ENCODE measurements around the gene PPM1E.
"Not testable (repeated sequence)": the region's sequence is repeated elsewhere in the genome, so short reads cannot be mapped to it uniquely, and the experiment has no call there.

Gene PPM1E

GRCh38 chr17:58756246-58757161 lies 850 bp downstream of the PPM1E start:
- Mint-ChIP-seq H3K36me3 (ENCODE audit: low read depth) (peaks cover 4% of the 10 kb centered on the region), H3K4me3 (peak overlapping the region; percentile 93), H3K27me3 (ENCODE audit: low read depth) (peaks cover 76% of the 10 kb centered on the region), H3K27ac (peak overlapping the region; percentile 16), H3K9me3 (no peaks in the 10 kb centered on the region), H3K4me1 (ENCODE audit: low read depth) (peaks cover 10% of the 10 kb centered on the region)

DNA sequence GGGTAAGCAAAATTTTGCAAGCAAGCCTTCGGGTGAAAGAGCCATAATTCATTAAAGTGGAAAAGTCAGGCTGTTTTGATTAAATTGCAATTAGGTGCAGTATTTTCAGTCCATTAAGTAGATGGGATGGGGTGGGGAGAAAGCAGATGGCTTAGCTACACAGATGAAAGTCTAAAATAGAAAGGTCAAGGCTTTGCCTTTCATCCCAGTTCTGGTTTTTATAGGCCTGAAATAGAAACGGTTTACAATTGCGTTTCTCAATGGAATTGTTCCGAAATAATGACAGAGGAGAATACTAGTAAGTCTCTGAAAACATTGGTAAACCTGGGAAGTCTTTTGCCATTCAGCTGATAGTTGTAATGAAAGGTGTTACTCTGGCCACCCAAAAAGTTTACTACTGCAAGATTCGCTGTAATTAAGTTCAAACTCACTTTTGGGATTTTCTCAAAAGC lies 1.5 kb downstream of the PPM1E start:
- peaks cover 77% of the 10 kb centered on the region for H3K27me3 Mint-ChIP-seq (ENCODE audit: low read depth)
- peak overlapping the region; percentile 93 for H3K4me3 Mint-ChIP-seq
- peaks cover 4% of the 10 kb centered on the region for H3K36me3 Mint-ChIP-seq (ENCODE audit: low read depth)
- H3K9me3 Mint-ChIP-seq = no peaks in the 10 kb centered on the region
- peaks cover 10% of the 10 kb centered on the region for H3K4me1 Mint-ChIP-seq (ENCODE audit: low read depth)
- no peak overlapping the region for H3K27ac Mint-ChIP-seq

DNA sequence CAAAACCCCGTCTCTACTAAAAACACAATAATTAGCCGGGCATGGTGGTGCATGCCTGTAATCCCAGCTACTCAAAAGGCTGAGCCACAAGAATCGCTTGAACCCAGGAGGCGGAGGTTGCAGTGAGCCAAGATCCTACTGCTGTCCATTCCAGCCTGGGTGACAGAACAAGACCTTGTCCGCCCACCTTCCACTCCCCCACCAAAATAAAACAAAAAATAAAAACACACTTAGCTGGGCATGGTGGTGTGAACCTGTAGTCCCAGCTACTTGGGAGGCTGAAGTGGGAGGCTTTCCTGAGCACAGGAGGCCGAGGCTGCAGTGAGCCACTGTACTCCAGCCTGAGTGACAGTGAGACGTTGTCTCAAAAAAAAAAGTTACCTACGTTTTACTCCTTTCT lies 3.2 kb downstream of the PPM1E start:
- Mint-ChIP-seq H3K4me3 (no peak overlapping the region), H3K9me3 (no peaks in the 10 kb centered on the region), H3K27ac (no peak overlapping the region), H3K4me1 (ENCODE audit: low read depth) (peaks cover 10% of the 10 kb centered on the region), H3K27me3 (ENCODE audit: low read depth) (peaks cover 65% of the 10 kb centered on the region), H3K36me3 (ENCODE audit: low read depth) (peaks cover 4% of the 10 kb centered on the region)

- peaks cover 4% of the 10 kb centered on the region for H3K36me3 Mint-ChIP-seq (ENCODE audit: low read depth)
- no peaks in the 10 kb centered on the region for H3K9me3 Mint-ChIP-seq
- peaks cover 10% of the 10 kb centered on the region for H3K4me1 Mint-ChIP-seq (ENCODE audit: low read depth)
- peaks cover 62% of the 10 kb centered on the region for H3K27me3 Mint-ChIP-seq (ENCODE audit: low read depth)
- no peak overlapping the region for H3K4me3 Mint-ChIP-seq
- H3K27ac Mint-ChIP-seq = no peak overlapping the region
Measured at GRCh38 chr17:58759522-58759921, 3.9 kb downstream of the PPM1E start.

DNA sequence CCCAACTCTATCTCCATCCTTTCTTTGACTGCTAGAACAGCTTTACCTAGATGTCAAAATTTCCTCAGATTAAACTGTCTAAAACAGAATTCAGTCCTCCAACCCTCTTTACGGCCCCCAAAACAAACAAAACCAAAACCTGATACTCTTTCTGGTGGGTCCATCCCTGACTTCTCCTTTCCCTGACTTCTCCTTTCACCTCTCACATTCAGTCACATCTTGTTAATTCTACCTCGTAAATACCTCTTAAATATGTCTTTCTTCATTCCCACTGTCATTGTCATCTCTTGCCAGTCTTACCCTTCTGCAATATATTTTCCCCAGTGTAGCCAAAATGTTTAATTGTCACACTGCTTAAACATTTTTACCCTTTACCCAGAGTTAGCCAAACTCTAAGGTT lies 4.6 kb downstream of the PPM1E start:
- H3K27ac Mint-ChIP-seq = no peak overlapping the region
- peaks cover 6% of the 10 kb centered on the region for H3K4me1 Mint-ChIP-seq (ENCODE audit: low read depth)
- peaks cover 4% of the 10 kb centered on the region for H3K36me3 Mint-ChIP-seq (ENCODE audit: low read depth)
- no peak overlapping the region for H3K4me3 Mint-ChIP-seq
- H3K27me3 Mint-ChIP-seq (ENCODE audit: low read depth) = peaks cover 59% of the 10 kb centered on the region
- no peaks in the 10 kb centered on the region for H3K9me3 Mint-ChIP-seq

DNA sequence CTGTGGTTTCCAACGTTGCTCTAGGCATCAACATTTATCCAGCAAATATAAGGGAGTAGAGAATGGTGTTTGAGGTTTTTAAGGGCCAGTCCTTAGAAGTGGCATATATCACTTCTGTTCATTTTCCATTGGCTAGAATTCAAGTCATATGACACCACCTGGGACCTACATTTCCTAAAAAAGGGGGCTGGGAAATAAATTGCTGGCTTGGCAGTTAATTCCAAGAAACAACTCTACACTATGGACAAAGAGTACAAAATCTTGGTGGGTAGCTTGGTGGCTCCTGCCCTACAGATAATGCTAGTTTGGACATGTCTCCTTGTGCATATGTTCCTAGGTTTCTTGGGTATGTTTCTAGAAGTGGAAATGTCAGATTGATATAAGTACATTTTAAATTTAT lies 7.6 kb downstream of the PPM1E start:
- peaks cover 39% of the 10 kb centered on the region for H3K27me3 Mint-ChIP-seq (ENCODE audit: low read depth)
- no peak overlapping the region for H3K27ac Mint-ChIP-seq

GRCh38 chr17:58764373-58764772 lies 8.7 kb downstream of the PPM1E start:
- no peaks in the 10 kb centered on the region for H3K9me3 Mint-ChIP-seq
- peaks cover 30% of the 10 kb centered on the region for H3K27me3 Mint-ChIP-seq (ENCODE audit: low read depth)
- H3K36me3 Mint-ChIP-seq (ENCODE audit: low read depth) = no peaks in the 10 kb centered on the region
- H3K27ac Mint-ChIP-seq = no peak overlapping the region
- no peaks in the 10 kb centered on the region for H3K4me1 Mint-ChIP-seq (ENCODE audit: low read depth)
- H3K4me3 Mint-ChIP-seq = no peak overlapping the region

More for the DNA sequence above, 7.6 kb downstream of the PPM1E start:
- Mint-ChIP-seq H3K9me3 (no peaks in the 10 kb centered on the region), H3K4me3 (no peak overlapping the region), H3K4me1 (ENCODE audit: low read depth) (no peaks in the 10 kb centered on the region), H3K36me3 (ENCODE audit: low read depth) (no peaks in the 10 kb centered on the region)

DNA sequence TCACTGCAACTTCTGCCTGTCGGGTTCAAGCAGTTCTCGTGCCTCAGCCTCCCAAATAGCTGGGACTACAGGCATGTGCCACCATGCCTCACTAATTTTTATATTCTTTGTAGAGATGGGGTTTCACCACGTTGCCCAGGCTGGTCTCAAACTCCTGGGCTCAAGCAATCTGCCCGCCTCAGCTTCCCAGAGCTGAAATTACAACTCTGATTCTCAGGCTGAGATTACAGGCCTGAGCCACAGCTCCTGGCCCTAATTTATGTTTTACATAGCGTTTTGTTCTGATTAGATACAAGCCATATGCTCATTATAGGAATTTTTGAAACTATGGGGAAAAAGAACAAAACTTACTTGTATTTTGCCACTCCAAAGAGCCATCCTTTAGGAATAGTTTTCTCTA lies 22.8 kb downstream of the PPM1E start:
- H3K36me3 Mint-ChIP-seq (ENCODE audit: low read depth); H3K9me3 Mint-ChIP-seq; H3K4me1 Mint-ChIP-seq (ENCODE audit: low read depth); H3K4me3 Mint-ChIP-seq; H3K27ac Mint-ChIP-seq: not testable (repeated sequence)
- peaks cover 20% of the 10 kb centered on the region for H3K27me3 Mint-ChIP-seq (ENCODE audit: low read depth)

DNA sequence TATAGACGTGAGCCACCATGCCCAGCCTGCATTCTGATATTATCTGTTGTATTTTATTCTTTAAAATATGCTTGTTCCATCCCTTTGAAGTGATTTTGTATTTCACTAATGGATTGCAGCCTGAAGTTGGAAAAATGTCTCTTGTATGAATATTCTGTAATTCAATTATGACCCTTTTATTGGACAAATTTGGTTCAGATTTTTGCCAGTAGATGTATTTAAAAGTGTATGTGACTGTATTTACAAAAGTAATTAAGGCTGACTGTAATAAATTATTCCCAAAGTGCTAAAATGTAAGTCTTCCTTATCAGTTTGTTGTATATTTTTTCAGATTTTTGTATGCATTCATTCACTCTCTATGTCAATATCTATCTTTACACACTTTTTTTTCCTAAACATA lies 23.8 kb downstream of the PPM1E start:
- H3K9me3 Mint-ChIP-seq = no peaks in the 10 kb centered on the region
- no peaks in the 10 kb centered on the region for H3K36me3 Mint-ChIP-seq (ENCODE audit: low read depth)
- no peak overlapping the region for H3K4me3 Mint-ChIP-seq
- H3K27ac Mint-ChIP-seq = no peak overlapping the region
- no peaks in the 10 kb centered on the region for H3K4me1 Mint-ChIP-seq (ENCODE audit: low read depth)
- H3K27me3 Mint-ChIP-seq (ENCODE audit: low read depth) = peaks cover 20% of the 10 kb centered on the region

GRCh38 chr17:58783380-58783779 lies 27.7 kb downstream of the PPM1E start:
- Mint-ChIP-seq H3K36me3 (ENCODE audit: low read depth) (no peaks in the 10 kb centered on the region), H3K27me3 (ENCODE audit: low read depth) (peaks cover 13% of the 10 kb centered on the region), H3K4me1 (ENCODE audit: low read depth) (no peaks in the 10 kb centered on the region), H3K4me3 (no peak overlapping the region), H3K9me3 (no peaks in the 10 kb centered on the region), H3K27ac (no peak overlapping the region)

DNA sequence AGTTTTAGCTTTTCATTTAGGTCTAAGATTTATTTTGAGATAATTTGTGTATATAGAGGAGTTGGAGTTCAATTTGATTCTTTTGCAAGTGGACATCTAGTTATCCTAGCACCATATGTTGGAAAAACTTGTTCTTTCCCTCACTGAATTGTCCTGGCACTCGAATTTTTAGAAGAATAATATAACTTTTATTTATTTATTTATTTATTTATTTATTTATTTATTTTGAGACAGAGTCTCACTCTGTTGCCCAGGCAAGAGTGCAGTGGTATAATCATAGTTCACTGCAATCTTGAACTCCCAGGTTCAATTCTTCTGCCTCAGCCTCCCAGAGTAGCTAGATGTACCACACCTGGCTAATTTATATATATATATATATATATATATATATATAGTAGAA lies 29.4 kb downstream of the PPM1E start:
- H3K27ac Mint-ChIP-seq = no peak overlapping the region
- H3K9me3 Mint-ChIP-seq = no peaks in the 10 kb centered on the region
- no peak overlapping the region for H3K4me3 Mint-ChIP-seq
- H3K36me3 Mint-ChIP-seq (ENCODE audit: low read depth) = no peaks in the 10 kb centered on the region
- peaks cover 9% of the 10 kb centered on the region for H3K27me3 Mint-ChIP-seq (ENCODE audit: low read depth)
- no peaks in the 10 kb centered on the region for H3K4me1 Mint-ChIP-seq (ENCODE audit: low read depth)

GRCh38 chr17:58786586-58787295 lies 31.1 kb downstream of the PPM1E start:
- Mint-ChIP-seq H3K27ac (no peak overlapping the region), H3K4me3 (no peak overlapping the region), H3K4me1 (ENCODE audit: low read depth) (no peaks in the 10 kb centered on the region), H3K9me3 (no peaks in the 10 kb centered on the region), H3K27me3 (ENCODE audit: low read depth) (peaks cover 11% of the 10 kb centered on the region), H3K36me3 (ENCODE audit: low read depth) (no peaks in the 10 kb centered on the region)

GRCh38 chr17:58788199-58788598 lies 32.5 kb downstream of the PPM1E start:
- Mint-ChIP-seq H3K27me3 (ENCODE audit: low read depth) (peaks cover 8% of the 10 kb centered on the region), H3K4me3 (no peak overlapping the region), H3K36me3 (ENCODE audit: low read depth) (no peaks in the 10 kb centered on the region), H3K27ac (no peak overlapping the region), H3K9me3 (no peaks in the 10 kb centered on the region), H3K4me1 (ENCODE audit: low read depth) (no peaks in the 10 kb centered on the region)

DNA sequence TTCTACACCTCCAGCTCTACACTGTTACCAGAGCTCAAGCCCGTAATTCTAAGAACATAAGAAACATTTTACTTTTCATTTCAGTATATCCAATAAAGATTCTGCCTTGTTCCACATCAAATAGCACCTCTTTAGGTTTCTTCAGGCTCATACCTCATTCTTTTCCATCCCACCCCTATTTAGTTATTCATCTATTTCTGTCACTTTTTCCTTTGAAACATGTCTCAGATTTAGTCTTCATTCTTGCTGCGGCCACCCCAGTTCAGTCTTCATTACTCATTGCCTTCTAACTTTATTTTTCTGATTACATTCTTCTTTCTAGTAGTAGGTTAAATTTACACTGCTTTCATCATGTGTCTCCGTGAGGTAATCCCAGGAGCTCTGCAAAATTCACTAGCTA lies 33.5 kb downstream of the PPM1E start:
- no peaks in the 10 kb centered on the region for H3K4me1 Mint-ChIP-seq (ENCODE audit: low read depth)
- H3K9me3 Mint-ChIP-seq = no peaks in the 10 kb centered on the region
- no peaks in the 10 kb centered on the region for H3K36me3 Mint-ChIP-seq (ENCODE audit: low read depth)
- H3K27ac Mint-ChIP-seq = no peak overlapping the region
- peaks cover 8% of the 10 kb centered on the region for H3K27me3 Mint-ChIP-seq (ENCODE audit: low read depth)
- no peak overlapping the region for H3K4me3 Mint-ChIP-seq

DNA sequence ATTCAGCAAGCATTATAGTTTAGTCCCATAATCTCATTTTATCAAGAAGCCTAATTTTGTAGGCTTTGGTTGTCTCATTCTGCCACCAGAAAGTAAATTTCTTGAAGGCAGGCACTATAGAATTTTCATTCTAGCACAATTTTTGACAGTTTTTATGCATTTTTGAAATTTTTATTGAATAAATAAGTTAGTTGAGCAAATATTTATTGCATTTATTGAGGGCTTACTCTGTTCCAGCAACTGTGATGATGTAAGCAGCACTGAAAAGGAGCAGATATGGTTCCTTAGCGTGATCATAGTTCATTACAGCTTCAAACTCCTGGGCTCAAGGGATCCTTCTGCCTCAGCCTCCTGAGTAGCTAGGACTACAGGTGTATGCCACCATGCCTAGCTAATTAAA lies 34.2 kb downstream of the PPM1E start:
- no peak overlapping the region for H3K4me3 Mint-ChIP-seq
- H3K27ac Mint-ChIP-seq = no peak overlapping the region
- peaks cover 3% of the 10 kb centered on the region for H3K9me3 Mint-ChIP-seq
- H3K4me1 Mint-ChIP-seq (ENCODE audit: low read depth) = no peaks in the 10 kb centered on the region
- peaks cover 11% of the 10 kb centered on the region for H3K27me3 Mint-ChIP-seq (ENCODE audit: low read depth)
- H3K36me3 Mint-ChIP-seq (ENCODE audit: low read depth) = no peaks in the 10 kb centered on the region
